H54 (cell line): ENCODE data around the gene MED27.

Experiments used
- DNase-seq: peaks from one replicate; pipeline ENCODE4 v3.0.0; 2011; ENCODE audit warnings: low spot score, mixed read lengths; ENCODE audit not compliant: insufficient read length
- FAIRE-seq: peaks from 3 replicates; lab custom pipeline; 2011; peaks lifted over from hg19 to GRCh38; lab: Jason Lieb, UNC
- POLR2A ChIP-seq: IDR thresholded peaks from 2 replicates; pipeline ENCODE4 v1.6.1; 2011; ENCODE audit warnings: low read depth, mild to moderate bottlenecking, low read length

Gene MED27

DNA sequence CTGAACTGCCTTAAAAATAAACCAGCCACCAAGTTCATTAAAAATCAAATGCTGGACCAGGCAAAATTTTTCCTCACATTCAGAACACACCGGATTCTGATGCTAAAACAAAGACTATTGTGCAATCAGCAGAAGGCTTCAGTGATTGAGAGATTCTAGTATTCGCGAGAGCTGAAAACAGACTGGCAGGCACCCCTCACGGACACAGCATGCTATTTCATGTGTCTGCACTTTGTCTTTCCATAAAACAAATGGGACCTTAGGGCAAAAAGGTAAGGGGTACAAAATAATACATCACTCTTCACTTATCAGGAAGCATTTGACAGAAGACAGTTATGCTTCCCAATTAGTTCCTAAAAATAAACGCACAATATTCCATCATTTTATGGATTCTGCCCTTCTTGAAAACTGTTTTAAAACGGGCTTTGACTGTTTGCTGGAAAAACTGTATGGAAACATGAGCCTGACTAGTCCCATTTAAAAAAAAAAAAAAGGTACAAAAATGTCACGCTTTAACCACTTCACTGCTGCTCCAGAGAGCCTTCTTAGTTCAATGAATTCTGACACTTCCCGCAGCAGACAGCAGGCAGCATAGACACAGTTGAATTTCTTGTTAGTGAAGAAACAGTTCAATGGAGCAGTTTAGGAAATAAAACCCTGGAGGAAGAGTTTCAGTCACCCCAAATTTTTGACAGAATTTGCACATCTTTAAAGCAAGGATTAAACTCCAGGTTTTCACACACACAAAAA is 99.2 kb downstream of the MED27 start:
- DNase-seq, result no peak
- no peak for FAIRE-seq
- no peak for TF ChIP-seq POLR2A

GRCh38 chr9:131977109-131977838 is 102.4 kb downstream of the MED27 start:
- TF ChIP-seq POLR2A, result no peak
- DNase-seq (no peak), FAIRE-seq (no peak)

DNA sequence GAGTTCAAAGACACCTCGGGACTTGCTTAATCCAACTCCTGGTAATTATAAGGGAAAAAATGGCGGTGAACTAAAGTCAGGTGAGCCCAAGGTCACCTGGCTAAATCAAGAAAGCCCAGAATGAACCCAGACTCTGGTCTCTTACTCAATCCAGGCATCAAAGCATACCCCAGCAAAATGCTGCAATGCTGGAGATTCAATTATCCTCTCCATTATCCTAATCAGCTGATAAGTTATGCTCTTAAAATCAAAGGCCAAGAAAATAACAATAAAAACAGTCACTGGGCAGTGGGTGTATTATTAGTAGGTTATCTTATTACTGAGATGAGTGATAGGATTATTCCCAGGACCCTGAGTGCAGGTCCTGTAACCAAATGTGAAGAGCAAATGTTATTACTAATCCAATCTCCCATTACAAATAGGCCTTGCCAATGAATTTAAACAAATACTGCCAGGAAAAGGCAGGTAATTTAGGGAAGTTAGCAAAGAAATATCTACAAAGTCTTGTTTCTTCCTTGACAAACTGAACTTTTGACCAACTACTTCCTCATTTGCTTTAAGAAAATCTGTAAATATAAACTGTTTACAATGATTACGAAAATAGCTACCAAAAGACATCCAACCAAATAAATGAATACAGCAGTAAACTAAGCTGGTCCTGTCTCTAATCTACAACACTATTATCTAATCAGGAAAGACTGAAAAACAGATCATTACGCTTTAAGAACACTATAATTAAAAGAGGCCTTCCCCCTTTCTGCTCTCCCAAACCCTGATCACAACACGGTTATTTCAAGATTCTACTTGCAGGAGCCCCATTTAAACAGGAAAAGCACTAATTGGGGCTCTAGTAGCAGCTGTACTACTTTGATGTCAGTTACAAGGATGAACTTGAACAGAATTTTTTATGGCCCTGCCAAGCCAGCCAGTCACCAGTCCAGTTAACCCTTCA is 103.2 kb downstream of the MED27 start:
- FAIRE-seq, result no peak
- no peak for DNase-seq
- TF ChIP-seq POLR2A, result no peak

GRCh38 chr9:131972889-131973288 is 106.8 kb downstream of the MED27 start:
- FAIRE-seq, result no peak
- no peak for TF ChIP-seq POLR2A
- DNase-seq, result no peak

DNA sequence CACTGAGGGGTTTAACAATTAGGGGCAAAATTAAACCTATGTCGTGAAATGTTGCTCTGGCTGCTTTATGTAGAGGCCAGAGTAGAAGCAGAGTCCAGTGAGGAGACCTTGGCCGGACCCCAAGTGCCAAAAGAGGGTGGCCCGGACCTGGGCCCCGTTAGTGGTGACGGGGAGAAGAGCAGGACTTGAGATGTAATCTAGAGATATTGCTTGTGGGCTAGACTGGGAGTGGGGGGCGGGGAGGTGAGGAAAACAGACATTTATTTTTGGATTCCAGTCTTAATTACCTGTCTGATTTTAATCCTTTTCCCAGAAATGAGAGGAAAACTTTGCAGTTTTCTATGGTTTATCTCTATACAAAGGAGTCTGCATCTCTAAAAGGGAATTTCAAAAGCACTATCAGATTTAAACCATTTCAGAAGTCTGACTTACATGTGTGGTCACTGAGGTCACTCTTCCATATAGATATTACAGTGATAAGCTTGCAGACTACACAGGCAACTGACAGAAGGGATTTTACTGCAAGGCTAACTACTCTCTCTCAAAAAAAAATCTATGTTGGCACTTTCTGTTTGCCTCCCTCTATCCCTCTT is 108.1 kb downstream of the MED27 start:
- DNase-seq (no peak), FAIRE-seq (no peak)
- TF ChIP-seq POLR2A, result no peak

- FAIRE-seq (no peak), DNase-seq (no peak)
- TF ChIP-seq POLR2A, result no peak
Measured at GRCh38 chr9:131969469-131969989, 110.1 kb downstream of the MED27 start.

- no peak for FAIRE-seq
- no peak for DNase-seq
- TF ChIP-seq POLR2A, result no peak
Measured at GRCh38 chr9:131968632-131969031, 111.0 kb downstream of the MED27 start.

DNA sequence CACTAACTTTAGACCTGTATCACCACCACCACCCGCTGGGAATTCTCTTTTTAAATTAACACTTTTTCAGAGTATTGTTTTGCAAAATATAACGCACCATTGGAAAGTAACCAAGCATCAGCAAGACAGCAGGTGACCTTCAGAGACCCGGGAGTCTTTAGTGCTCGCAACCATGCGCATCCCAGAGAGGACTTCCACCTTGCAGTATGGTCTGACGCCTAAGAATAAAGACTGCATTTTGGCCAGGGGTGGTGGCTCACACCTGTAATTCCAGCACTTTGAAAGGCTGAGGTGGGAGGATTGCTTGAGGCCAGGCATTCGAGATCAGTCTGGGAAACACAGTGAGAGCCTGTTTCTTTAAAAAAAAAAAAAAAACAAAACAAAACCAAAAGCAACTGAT is 113.8 kb downstream of the MED27 start:
- no peak for DNase-seq
- no peak for TF ChIP-seq POLR2A
- FAIRE-seq, result no peak

- DNase-seq, result no peak
- no peak for FAIRE-seq
- no peak for TF ChIP-seq POLR2A
Measured at GRCh38 chr9:131965103-131965502, 114.6 kb downstream of the MED27 start.

DNA sequence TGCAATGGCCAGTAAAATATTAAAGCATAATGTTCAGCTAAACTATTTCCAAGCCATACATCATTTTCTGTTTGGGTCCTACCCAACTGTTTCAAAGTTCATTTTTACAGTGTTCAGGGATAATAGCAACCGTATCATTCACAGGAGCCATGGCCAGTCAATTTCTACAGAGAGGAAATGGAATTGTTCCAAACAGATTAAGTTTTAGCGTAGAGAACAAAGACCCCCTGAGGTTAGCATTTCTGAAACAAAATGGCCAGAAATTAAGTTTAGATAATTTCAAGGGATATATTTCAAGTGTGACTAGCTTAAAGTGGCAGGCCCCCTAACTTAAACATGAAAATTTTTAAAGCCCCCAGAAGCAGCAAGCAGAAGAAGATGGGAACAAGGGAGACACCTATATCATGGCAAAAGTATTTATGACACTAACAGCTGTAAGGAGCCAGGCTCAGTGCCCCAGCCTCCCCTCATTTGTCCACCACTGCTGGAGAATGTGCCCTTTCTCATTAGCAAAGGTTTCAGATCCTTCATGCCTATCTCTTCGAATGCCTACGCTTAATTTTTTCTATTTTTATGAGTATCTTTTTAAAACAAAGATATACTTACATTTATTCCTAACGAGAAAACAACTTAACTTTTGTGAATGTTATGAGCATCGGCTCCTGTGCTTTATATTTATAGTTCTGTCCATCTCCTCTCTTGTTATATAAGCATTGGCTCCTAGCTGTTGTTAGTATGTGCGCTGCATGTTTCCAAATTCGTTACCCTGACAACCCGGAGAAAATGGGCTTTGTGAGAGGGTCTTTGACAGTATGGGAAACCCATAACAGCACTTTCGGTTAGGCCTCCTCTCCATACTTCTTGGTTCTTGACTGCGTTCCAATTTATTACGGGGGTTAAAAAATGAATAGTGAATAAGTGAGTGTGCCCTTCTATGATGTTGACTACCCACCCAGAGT is 116.3 kb downstream of the MED27 start:
- no peak for TF ChIP-seq POLR2A
- FAIRE-seq, result no peak

DNA sequence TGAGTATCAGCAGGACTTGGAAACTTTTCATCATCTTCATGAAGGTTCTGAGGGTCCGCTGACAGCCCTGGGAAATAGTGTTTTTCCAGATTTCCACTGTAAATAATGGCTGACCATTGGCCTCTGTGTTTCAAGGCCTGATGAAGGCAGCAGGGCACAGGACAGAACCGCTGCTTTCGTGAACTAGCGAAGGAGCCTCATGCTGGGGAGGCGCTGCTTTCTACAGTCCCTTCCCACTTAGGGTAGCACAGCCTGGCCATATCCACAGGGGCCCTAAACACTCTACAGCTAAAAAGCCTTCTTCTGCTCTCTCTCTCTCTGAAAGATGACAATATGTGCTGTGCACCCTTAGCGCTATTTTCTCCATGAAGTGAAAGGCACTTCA is 118.2 kb downstream of the MED27 start:
- TF ChIP-seq POLR2A, result no peak
- FAIRE-seq (no peak), DNase-seq (no peak)

More for the DNA sequence above, 116.3 kb downstream of the MED27 start:
- DNase-seq, result no peak

- TF ChIP-seq POLR2A, result no peak
- DNase-seq (no peak), FAIRE-seq (no peak)
Measured at GRCh38 chr9:131960851-131961495, 118.7 kb downstream of the MED27 start.
